ENCODE measurements around the gene HNRNPUL1. TPM values are rescaled to one million over a fixed set of nuclear protein-coding genes. Genes with fewer than 3 reads are reported as not detected.

The HNRNPUL1 gene
- total RNA-seq, 1 donor from 2014 or later = 126 TPM

GRCh38 chr19:41221514-41222205, 42.5 kb upstream of the HNRNPUL1 start:
- peaks cover 20% of the 10 kb centered on the region for H3K27me3 Mint-ChIP-seq (ENCODE audit: insufficient read depth, low read depth)
- no peaks in the 10 kb centered on the region for H3K27me3 ChIP-seq
- no peak overlapping the region for H3K27ac ChIP-seq
- H3K36me3 ChIP-seq = no peaks in the 10 kb centered on the region
- H3K9me3 ChIP-seq (ENCODE audit: low read depth) = no peaks in the 10 kb centered on the region
- H3K4me2 ChIP-seq = no peak overlapping the region
- H4K20me1 ChIP-seq (ENCODE audit: low read depth) = no peaks in the 10 kb centered on the region
- no peak for DNase-seq (ENCODE audit: low spot score)
- H2AFZ ChIP-seq (replicated peaks) = no peak overlapping the region
- H3K4me1 ChIP-seq = peaks cover 19% of the 10 kb centered on the region
- H3K79me2 ChIP-seq (ENCODE audit: low read depth) = peaks cover 19% of the 10 kb centered on the region
- TF ChIP-seq EZH2 (IDR thresholded peaks at IDR 0.05) = no peak
- TF ChIP-seq EZH2phosphoT487 (IDR thresholded peaks at IDR 0.05) = no peak
- no peak for TF ChIP-seq CTCF (IDR thresholded peaks at IDR 0.05)
- peaks cover 60% of the 10 kb centered on the region for H3K4me1 Mint-ChIP-seq
- no peak overlapping the region for H3K27ac Mint-ChIP-seq
- no peak overlapping the region for H3K9ac ChIP-seq
- H3K4me3 ChIP-seq = no peak overlapping the region
- H3K4me3 Mint-ChIP-seq = peak overlapping the region; percentile 79
- peaks cover 26% of the 10 kb centered on the region for H3F3A ChIP-seq (ENCODE audit: low read depth)
- no peaks in the 10 kb centered on the region for H3K9me3 Mint-ChIP-seq
- H3K36me3 Mint-ChIP-seq = peaks cover 5% of the 10 kb centered on the region

DNA sequence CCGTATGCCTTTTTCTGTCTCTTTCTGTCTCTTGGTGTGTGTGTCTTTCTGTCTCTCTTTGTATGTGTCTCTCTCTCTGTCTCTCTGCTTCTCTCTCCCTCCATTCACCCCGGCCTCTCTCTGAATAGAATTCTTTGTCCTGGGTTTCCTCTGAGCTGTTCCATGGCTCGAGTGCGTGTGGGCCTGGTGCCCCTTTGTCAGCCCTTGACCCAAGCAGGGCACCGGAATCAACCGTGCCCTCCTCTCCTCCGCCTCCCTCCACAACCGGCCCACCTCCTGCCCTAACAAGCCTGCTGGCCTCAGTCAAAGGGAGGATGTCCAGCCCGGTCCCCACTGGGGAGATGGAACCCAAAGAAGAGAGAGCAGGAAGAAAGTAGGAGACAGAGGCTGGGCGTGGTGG, 41.9 kb upstream of the HNRNPUL1 start:
- no peak for DNase-seq (ENCODE audit: low spot score)
- peaks cover 20% of the 10 kb centered on the region for H3K4me1 ChIP-seq
- H3K27me3 Mint-ChIP-seq (ENCODE audit: insufficient read depth, low read depth) = peaks cover 23% of the 10 kb centered on the region
- no peak overlapping the region for H3K27ac ChIP-seq
- peaks cover 27% of the 10 kb centered on the region for H3F3A ChIP-seq (ENCODE audit: low read depth)
- H4K20me1 ChIP-seq (ENCODE audit: low read depth) = no peaks in the 10 kb centered on the region
- no peak overlapping the region for H2AFZ ChIP-seq (replicated peaks)
- H3K4me3 ChIP-seq = no peak overlapping the region
- H3K4me2 ChIP-seq = no peak overlapping the region
- H3K9me3 ChIP-seq (ENCODE audit: low read depth) = no peaks in the 10 kb centered on the region
- no peaks in the 10 kb centered on the region for H3K27me3 ChIP-seq
- H3K79me2 ChIP-seq (ENCODE audit: low read depth) = peaks cover 19% of the 10 kb centered on the region
- H3K9ac ChIP-seq = no peak overlapping the region
- no peaks in the 10 kb centered on the region for H3K36me3 ChIP-seq
- peaks cover 60% of the 10 kb centered on the region for H3K4me1 Mint-ChIP-seq
- peaks cover 5% of the 10 kb centered on the region for H3K36me3 Mint-ChIP-seq
- no peaks in the 10 kb centered on the region for H3K9me3 Mint-ChIP-seq
- no peak for TF ChIP-seq EZH2phosphoT487 (IDR thresholded peaks at IDR 0.05)
- TF ChIP-seq CTCF (IDR thresholded peaks at IDR 0.05) = no peak
- H3K4me3 Mint-ChIP-seq = peak overlapping the region; percentile 5
- H3K27ac Mint-ChIP-seq = no peak overlapping the region

GRCh38 chr19:41223431-41224234, 40.5 kb upstream of the HNRNPUL1 start:
- no peak overlapping the region for H3K9ac ChIP-seq
- Mint-ChIP-seq H3K4me1 (peaks cover 53% of the 10 kb centered on the region), H3K9me3 (no peaks in the 10 kb centered on the region), H3K27ac (peak overlapping the region; percentile 90), H3K36me3 (peaks cover 5% of the 10 kb centered on the region), H3K4me3 (peak overlapping the region; percentile 56), H3K27me3 (ENCODE audit: insufficient read depth, low read depth) (peaks cover 16% of the 10 kb centered on the region)
- peaks cover 19% of the 10 kb centered on the region for H3K79me2 ChIP-seq (ENCODE audit: low read depth)
- TF ChIP-seq EZH2 (IDR thresholded peaks at IDR 0.05) = no peak
- H3K4me2 ChIP-seq = peak overlapping the region; percentile 50
- H2AFZ ChIP-seq (replicated peaks) = no peak overlapping the region
- H3F3A ChIP-seq (ENCODE audit: low read depth) = peaks cover 17% of the 10 kb centered on the region
- no peaks in the 10 kb centered on the region for H3K9me3 ChIP-seq (ENCODE audit: low read depth)
- H3K4me3 ChIP-seq = no peak overlapping the region
- peaks cover 20% of the 10 kb centered on the region for H3K4me1 ChIP-seq
- H3K27ac ChIP-seq = peak overlapping the region; percentile 38
- no peaks in the 10 kb centered on the region for H4K20me1 ChIP-seq (ENCODE audit: low read depth)
- peak; percentile 81 for DNase-seq (ENCODE audit: low spot score)
- no peaks in the 10 kb centered on the region for H3K36me3 ChIP-seq
- no peaks in the 10 kb centered on the region for H3K27me3 ChIP-seq
